H1 (cell line): Measurements from ENCODE around the gene HILPDA. TPM values are rescaled to one million over a fixed set of nuclear protein-coding genes. Genes with fewer than 3 reads are reported as not detected.

ENCODE experiments used
- BCL11A ChIP-seq, 2 experiments: IDR thresholded peaks; one replicate each; pipeline ENCODE4 v1.6.1; 2011; ENCODE audit warnings: low read depth in 2 of 2, low read length in 2 of 2, mild to moderate bottlenecking in 2 of 2
- FOSL1 ChIP-seq: IDR thresholded peaks from 2 replicates; pipeline ENCODE4 v1.6.1; 2011; ENCODE audit warnings: mild to moderate bottlenecking, low read depth, low read length, moderate library complexity; ENCODE audit not compliant: insufficient read depth
- polyA plus RNA-seq, 7 experiments: library from polyadenylated mRNA; depleted of rRNA in 3 of 7; stranded (reverse) in 5 of 7; unstranded in 2 of 7; fragments of >200 nt in 5 of 7; fragments of 200-250 nt in 2 of 7; gene quantifications; 1 replicate in 5 of 7; 2 replicates in 1 of 7; 4 replicates in 1 of 7; pipeline versions ENCODE4 v1.2.1 to v1.2.3, GENCODE V29; 2011 to 2013; ENCODE audit warnings: missing spikeins in 2 of 7, mixed read lengths in 2 of 7
- total RNA-seq: library from RNA; stranded (reverse); fragmentation: NEBNext Ultra II Directional; extraction: Animal tissue kit (Norgen Biotek cat#: 25700); gene quantifications from 2 replicates; pipeline ENCODE4 v1.2.1, GENCODE V29; 2021

Gene HILPDA
- total and polyA plus RNA-seq, 2 of the 8 experiments (the other 6 are each of a cell fraction or from before 2014, with no cell fraction given) = 35.6 to 80.0 TPM

DNA sequence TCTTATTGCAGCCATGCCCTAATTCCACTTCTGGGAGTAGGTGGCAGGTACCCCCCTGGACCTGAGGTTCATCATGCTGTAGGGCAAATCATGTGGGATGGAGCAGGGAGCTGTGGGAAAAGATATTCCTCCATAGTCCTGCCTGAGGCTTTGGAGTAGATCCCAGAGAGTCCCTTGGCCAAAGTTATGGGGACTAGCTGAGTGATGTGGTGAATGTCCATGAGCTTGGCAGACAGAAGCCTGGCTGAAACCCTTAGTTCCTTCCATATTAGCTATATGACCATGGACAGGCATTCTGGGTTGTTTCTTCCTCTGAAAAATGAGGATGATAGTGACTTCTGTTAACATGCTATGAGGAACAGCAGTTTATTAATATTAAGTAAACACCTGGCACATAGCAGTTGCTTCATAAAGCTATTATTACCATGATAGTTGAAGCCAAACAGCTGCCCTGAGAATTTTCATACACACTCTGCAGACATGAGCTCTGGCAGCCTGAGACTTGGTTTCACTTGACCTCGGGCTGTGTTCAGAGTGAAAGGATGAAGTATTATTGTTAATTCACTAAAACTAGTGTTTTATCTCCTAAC, 30.9 kb upstream of the HILPDA start (continued):
- TF ChIP-seq FOSL1 = no peak
- no peak for TF ChIP-seq BCL11A (IDR thresholded peaks at IDR 0.05; ENCODE audit: low read depth in 2 of 2, low read length in 2 of 2)
